GM12892 (cell line): ENCODE results near the gene HRH1.

Experiments used
- POLR2A ChIP-seq: IDR thresholded peaks from 2 replicates; pipeline ENCODE4 v1.6.1; 2011; ENCODE audit warnings: low read depth, low read length, control low read depth
- POLR2AphosphoS5 ChIP-seq: IDR thresholded peaks from 2 replicates; pipeline ENCODE4 v1.6.1; 2011; ENCODE audit warnings: low read depth, low read length, control low read depth
- TAF1 ChIP-seq: IDR thresholded peaks from 2 replicates; pipeline ENCODE4 v1.6.1; 2011; ENCODE audit warnings: low read depth, mild to moderate bottlenecking, control low read depth, low read length, borderline replicate concordance

DNA sequence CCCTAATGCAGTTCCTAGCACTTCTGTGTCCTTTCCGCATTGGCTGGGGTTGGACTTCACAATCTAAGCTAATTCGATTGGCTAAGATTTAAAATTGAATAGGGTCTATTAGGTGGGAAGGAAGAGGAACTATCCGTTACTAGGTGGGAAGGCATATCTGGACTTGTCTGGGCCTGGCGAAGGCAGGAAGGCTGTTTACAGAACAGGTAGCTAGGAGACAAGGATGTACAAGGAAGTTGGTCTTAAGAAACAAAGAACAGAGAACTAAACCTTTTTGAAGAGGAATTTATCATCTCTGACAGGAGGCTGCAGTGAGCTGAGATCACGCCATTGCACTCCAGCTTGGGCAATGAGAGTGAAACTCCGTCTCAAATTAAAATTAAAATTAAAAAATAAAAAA lies 100.6 kb downstream of the HRH1 start:
- no peak for TF ChIP-seq POLR2AphosphoS5
- no peak for TF ChIP-seq POLR2A
- no peak for TF ChIP-seq TAF1
